Stimulated activated naive CD4-positive, alpha-beta T cell (primary cell): ENCODE results near the gene ANO7.

Experiments
- DNase-seq, 6 experiments: peaks; one replicate each; lab custom pipeline; 2025; lab: John Stamatoyannopoulos, UW

The ANO7 gene

DNA sequence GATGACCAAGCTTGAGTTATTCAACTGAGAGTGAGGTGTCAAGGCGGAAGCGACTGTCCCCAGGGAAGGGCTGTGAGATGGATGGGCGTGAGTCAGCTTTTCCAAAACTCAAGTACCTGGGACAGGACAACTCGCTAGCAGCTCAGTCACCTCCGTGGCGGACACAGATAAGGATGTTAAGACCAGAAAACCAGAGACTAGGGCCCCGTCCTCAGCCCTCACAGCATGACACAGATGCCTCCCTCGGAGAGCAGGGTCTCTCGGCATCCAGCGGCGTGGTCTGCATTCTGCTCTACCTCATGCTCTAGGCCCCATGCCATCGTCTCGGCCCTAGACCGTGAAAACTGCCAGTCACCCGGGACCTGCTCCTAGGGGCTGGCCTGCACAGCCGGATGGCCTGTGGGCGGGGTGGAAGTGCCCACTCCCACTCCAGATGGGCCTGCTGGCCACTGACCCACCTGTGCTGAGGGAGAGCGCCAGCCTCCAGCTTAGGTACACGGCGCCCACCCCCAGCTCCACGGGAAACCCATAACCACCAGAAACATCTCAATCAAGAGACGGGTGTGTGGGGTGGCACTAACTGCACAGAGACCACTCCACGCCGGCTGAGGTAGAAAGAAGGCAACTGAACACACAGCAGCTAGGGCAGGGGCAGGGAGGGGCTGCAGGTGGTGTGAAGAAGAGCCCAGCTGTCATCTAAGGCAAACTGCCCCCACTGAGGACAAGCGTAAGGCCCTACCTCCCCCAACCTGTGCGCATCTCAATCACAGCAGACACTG lies 39.8 kb downstream of the ANO7 start:
- DNase-seq = no peak

DNA sequence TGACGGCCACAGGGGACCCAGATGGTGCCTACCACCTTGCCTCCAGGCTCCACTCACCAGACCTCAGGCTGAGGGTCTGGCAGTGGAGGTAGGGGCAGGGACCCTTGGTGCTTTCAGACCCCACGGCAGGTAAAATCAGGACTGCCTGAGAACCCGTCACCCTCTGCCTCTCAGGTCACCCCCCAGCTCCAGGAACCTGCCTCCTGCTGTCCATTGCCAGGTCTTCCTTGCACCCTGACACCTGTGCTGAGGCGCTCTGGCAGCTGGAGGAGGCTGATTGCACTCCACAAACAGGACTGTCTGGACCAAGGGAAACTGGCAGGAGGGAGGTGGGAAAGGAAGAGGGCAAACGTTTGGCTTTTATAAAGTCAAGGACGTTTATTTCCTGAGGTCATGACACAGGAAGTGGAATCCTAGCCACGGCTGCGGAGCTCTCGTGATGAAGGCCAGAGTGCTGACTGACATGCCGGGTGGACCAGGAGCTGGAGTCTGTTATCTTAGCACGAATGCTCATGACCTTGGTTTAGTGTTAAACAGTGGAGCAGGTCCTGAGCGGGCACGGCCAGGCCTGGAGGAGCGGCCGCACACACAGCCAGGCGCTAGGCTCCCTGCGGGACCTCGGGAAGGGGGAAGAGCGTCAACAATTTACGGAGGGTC lies 40.5 kb downstream of the ANO7 start:
- no peak for DNase-seq

DNA sequence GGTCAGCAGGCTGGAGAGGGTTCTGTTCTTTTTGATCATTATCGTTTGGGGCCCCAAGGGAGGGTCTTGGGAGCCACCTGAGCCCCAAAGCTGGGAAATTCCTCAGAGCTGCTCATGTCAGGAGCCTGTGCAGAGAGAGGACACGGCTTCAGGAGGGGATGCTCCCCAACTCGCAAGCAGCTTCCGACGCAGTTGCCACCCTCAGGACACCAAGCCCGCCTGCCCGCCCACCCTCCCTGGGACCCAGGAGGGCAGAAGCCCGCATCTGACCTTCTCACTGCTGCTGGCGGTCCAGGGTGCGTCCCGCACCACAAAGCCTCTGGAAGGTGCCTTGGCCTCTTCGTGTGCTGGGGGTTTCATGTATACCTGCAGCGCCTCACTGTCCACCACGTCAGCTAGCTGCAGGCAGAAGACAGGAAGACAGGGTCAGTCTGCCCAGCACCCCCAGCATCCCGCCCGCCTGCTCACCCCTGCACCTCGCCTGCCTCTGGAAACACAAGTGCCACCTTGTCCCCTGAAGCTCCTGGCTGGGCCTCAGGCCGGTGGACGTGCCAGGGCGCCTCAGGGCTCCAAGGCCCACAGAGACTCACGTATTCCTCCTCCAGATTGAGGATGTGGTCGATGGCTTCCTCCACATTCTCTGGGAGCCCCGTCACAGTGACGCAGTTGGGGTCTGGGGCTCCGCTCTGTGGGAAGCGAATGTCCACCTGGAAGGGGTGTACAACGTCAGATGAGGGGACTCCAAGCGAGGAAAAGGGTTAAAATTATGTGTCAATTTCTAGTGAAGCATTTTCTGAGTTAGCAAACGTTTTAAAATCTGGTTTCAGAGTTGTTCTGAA lies 41.3 kb downstream of the ANO7 start:
- no peak for DNase-seq

DNA sequence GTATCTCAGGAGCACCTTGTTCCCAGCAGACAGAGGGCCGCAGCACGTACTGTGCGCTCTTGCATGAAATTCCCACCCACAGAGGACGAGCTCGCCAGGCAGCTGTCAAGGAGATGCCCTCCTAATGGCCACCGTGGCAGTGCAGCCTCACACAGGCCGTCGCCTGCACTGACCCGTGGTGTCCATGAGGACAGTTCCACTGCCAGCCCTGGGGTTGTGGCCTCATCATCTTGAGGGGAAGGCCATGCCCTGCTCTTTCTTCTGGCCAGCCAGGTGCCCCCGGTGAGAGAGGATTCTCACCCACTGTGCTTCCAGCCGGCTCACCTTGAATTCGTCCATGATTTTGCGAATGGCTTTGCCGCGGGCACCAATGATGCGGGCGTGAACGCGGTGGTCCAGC lies 42.0 kb downstream of the ANO7 start:
- DNase-seq = no peak

DNA sequence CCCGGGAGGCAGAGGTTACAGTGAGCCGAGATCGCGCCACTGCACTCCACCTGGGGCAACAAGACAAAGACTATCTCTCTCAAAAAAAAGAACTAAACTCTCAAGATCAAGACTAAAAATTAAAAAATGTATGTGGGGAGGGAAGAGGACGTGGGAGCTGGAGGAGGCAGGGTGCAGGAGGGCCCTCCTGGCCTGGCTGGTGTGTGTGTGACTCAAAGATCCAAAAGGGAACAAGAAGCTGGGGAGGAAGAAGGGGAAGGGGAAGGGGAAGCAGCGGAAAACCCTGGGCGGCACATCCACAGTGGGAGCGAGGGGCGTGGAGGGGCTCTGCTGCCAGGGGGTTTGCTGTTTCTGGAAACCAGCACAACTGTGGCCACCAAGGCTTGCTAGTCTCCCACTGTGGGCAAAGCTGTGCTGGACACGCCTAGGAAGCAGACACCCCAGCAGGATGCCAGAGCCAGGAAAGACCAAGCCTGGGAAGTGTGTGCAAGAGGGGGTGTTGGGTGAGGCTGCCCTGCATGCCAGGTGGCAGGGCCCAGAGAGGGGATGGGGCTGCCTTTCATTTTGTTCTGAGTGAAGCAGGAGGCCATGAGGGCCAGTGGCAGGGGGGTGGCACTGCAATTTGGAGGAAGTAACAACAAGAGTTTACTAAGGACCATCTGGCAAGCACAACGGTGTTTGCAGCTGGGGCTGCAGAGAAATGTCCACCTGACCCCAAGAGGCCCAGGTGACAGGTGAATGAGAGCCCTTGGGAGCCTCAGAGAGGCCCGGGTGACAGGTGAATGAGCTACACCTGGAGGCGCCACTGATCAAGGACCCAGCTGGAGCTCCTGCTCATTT lies 44.5 kb downstream of the ANO7 start:
- no peak for DNase-seq

DNA sequence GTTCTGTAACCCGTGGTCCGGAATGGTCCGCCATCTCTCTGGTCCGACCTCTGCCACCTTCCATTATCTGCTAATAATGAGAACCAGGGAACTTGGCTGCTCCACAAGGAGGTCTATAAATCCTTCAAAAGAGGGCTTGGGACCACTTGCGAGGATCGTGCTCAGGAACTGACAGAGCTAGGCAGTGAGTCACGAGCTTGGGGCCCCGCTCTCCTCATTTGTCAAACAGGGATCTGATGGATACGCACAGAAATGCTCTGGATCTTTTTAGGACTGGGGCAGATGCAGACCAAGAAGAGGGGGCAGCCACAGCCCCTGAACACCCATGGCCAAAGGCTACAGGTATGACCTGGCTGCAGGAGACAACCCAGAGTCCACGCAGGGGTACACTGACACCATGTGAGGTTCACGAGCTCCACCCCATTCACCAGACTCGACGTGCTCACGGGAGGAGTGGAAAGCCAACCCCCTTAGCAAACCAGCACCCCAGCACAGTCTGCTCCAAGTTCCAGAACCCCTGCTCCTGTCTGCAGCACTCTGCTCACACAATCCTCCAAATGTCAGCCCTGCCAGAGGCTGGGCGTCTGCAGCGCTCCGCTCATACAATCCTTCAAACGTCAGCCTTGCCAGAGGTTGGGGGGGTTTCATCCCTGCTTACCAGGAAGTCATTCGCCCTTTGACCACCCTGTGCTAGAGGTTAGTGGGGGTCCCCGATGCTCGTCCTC lies 45.8 kb downstream of the ANO7 start:
- no peak for DNase-seq

DNA sequence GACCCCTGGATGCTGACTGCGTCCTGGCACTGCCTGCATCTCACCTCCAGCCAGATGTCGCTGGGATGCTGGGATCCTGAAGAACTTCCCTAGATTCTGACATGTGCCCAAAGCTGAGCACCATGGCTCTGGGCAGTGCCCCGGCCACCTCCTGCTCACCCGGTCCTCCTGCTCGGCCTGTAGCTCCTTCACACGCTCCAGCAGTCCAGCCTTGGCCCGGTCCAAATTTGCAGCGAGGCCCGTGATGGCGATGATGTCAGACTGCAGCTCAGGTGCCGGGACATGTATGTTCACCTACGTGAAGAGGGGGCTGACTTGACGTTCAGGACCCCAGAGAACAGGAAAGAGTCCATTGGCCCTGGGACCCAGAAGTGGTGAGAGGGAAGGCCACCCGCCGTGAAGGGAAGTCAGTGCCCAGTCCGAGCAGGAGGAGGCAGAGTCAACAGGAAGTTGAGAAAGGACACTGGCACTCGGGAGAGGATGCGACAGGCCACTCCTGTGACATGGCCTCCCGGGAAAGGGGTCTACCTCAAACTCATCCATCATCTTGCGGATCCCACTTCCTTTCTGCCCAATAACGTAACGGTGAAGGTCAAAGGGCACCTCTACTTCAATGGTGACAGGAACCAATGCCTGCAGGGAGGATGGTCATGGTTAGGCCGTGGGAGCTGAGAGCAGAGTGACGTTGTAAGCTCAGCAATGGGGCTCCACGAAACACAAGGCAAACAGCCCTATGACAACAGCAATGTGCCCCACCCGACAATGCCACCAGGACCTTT lies 46.7 kb downstream of the ANO7 start:
- no peak for DNase-seq

DNA sequence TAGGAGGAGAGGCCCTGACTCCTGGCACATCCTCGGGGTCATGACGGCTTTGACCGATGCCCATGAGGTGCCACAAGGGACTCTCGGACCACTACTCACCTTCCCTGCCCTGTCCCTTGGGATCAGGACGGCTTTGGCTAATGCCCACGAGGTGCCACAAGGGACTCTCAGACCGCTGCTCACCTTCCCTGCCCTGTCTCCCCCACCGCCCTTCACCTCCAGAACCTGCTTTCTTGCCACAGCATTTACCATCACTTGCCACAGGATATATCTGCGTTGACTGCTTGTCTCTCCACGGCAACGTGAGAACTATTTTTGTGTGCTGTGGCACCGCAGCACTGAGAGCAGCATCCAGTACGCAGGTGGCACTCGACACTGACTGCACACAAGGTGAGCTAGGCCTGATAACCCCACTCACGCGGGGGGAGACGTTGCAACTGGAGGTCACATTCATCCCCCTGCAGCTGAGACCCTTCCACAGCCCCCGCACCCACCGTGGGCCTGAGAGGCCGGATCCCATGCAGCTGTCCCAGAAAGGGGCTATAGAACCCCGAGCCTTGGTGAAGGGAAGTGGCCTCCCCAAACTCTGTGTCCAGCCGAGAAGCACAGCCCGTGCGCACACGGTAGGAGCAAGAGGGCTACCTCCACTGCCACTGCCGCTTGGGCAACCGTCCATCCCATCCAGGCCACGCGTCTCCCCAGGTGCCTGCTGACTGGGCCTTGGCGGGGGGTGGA lies 47.5 kb downstream of the ANO7 start:
- no peak for DNase-seq

DNA sequence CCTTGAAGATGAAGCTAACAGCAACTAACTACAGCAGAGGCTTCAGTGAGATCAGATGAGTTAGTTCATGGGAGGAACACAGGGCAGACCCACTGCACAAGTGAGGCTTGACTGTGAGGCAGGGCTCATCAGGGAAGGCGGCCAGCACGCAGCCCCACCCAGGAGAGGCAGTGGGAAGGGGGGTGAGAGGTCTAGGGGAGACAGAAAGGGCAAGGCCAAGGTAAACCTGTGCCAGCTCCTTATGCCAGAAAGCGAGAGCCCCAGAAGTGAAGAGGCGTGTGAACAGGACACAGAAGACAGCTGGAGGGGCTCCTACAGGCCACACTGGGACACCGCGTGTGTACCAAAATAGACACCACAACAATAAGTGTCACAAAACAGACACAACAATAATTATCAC lies 48.6 kb downstream of the ANO7 start:
- no peak for DNase-seq

DNA sequence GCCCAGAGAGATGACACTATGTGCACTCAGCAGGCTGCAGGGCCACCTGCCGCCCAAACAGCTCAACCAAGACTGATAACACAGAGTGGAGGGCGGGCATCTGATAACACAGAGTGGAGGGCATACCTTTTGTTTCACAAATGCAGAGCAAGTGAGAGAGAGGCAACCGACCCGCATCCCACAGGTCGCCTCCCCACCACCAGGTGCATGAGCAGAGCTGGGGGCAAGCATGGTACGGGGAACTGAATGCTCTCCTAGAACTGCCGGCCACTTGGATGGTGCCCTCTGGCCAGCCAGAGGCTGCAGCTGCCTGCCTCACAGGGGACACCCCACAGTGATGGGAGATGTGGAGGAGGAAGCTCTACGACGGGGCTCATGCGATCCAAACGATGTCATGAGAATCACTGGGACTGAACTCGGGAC lies 49.5 kb downstream of the ANO7 start:
- DNase-seq = no peak

DNA sequence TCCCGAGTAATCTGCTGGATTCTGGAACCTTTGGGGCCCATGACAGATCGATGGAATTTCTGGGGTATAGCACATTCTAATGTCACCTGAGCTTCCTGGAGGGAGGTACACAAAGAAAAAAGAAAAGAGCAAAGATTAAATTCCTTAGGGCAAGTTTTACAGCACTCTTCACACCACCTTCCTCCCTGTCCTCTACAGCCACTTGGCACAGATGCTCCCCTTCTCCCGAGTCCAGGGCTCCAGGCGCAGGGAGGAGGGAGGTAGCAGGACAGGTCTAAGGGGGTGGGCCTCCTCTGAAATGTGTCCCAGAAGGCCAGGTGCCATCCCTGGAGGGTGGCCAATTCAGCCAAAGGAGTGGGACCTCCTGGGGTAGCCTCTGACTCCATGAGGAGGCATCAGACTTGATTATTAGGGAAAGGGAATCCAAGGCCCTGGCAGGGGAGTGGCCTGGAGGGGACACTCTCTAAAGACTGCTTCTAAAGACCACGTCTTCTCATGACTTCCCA lies 50.3 kb downstream of the ANO7 start:
- no peak for DNase-seq

DNA sequence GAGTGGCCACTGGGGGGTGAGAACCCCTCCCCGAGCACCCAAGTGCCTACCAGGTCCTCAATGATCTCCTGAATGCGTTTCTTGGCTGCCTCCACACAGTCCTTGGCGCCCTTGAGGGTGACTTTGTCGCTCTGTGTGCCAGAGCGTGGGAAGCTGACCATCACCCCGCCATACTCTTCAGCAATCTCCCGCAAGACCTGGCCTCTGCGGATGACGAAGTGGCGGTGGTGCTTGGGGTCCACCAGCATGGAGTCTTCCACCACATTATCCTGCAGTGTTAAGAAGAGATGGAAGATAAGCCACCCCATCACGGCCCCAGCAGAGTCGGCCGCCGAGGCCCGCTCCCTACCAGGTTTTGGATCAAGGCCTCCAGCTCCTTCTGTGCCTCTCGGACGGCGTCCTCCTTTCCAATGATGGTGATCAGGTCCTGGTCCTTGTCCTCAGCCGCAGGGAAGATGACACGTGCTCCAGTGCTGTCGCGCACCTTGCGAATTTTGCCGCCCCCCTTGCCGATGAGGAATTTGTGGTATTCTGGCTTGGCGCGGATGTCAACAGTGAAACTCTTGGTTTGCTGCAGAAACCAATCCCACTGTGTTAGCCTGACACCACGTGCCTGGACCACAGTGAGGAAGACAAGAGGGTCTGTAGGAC lies 51.2 kb downstream of the ANO7 start:
- no peak for DNase-seq

DNA sequence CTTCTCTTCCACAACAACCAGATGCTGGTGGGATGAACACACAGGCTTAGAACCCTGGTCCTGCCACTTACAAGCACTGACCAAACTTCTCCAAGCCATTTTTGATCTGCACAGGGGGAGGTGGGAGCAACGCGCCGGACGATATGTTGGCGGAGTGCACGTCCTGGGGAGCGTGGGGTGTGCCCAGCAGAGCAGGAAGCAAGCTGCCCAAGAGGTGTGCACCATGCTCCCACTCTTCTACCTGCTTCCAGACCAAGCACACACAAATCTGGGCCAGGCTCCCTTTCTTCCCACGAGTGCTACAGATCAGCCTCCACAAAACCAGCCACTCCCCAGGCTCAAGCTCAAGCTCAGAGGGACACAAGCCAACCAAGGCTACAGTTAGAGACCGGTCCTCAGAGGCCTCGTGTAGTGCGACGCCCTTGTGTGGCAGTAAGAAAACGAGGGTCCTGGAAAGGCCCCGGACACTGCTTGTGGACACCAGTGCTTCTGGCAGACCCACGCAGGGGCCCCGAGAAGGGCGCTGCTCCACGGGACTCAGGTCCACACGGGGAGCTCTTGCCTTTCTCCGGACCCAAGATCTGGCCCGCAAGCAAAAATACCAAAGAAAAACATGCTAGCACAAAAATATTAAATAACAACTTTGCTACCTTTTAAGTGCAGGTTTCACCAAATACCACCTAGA lies 52.0 kb downstream of the ANO7 start:
- DNase-seq = no peak

DNA sequence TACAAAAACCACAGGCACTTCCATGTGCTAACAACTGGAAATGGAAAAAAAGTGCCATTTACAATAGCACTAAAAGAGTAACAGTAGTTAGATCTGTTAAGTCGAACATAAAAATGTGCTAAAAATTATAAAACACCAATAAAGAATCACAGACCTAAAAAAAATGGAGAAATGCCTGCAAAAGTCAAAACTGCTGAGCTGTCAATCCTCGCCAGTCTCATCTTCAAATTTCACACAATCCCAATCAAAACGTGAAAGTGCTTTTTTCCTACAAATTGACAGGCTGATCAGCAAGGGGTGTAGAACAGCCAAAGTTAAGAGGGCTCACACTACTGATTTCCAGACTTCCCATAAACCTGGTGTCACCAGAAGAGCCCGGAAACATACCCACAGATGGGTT lies 53.2 kb downstream of the ANO7 start:
- no peak for DNase-seq

DNA sequence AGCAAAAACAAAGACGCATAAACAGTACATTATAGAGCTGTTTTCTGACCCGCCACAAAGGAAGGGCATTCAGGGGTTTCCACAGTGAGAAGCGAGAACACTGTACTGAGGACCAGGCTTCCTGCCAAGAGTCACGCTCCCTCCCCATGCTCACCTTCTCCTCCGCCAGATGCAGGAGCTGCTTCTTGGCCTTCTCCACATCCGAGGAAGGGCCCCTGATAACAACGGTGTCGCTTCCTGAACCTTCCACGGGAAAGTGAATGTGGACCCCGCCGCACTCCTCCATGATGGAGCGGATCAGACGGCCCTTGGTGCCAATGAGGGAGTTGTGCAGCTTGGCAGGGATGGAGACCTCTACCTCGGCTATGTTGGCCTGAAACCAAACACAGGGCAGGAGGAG lies 53.8 kb downstream of the ANO7 start:
- no peak for DNase-seq

DNA sequence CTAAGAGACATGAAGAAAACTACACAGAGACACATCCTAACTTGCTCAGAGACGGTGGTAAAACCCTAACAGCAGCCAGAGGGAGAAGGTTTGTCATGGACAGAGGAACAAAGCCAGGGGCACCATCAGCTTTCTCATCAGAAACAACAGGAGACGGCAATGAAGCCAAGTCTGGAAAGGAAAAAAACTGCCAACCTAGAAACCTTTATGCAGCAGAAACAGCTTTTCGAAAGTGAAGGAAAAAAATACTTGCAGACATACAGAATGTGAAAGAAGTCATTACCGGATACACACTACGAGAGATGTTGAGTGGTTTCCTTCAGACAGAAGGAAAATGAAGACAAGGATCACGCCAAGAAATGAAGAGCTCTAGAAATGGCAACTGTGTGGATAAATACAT lies 55.9 kb downstream of the ANO7 start:
- no peak for DNase-seq

DNA sequence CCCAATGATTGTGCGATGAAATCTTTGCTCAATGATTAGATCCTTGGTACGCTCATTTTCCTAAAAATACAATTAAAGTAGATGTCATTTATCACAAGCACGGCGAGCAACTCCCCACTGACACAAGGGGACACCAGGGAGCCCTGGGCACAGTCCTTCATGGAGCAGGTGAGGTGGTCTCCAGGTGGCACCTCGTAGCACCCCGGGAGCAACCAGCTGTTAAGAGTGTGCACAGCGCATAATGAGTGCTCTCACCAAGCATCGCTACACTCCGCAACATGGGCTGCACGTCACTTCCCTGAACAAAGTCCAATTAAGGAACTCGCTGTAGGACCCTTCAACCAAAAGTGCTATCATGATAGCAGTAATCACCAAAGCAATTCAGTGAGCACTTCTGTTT lies 59.8 kb downstream of the ANO7 start:
- DNase-seq = no peak

DNA sequence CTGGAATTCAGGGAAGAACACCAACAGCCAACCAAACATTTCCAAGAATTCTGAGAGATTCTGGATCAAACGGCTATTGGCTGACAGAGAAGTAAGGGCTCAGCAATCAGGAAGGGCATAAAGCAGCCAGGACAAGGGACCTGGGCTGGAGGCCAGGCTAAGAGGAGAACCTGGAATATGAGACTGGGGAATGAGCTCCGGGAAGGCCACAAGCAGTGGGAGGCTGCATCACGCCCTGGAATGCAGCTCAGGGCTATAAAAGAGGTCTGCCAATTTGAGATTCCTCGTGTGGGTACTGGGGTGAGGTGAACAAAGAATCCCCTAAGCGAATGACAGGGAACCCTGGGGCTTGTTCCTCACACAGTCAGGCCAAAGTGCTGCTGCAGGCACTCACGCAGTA lies 60.4 kb downstream of the ANO7 start:
- no peak for DNase-seq

DNA sequence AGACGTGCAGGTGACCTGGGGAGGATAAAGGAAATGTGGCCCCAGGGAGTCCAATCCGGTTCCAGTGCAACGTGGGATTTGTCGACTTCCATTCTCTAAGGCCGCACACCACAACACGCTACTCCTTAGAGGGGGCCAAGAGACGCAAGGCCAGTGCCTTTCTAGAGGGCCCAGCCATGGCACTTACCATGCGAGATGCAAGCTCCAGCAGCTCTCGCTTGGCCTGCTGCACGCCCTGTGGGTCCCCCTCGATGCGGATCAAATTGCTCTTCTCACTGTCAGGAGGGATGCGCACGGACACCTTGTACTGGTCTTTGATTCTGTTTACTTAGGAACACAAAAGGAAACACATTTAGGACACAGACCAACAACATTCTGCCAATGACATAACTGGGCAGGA lies 61.2 kb downstream of the ANO7 start:
- no peak for DNase-seq
